HEK293 (cell line): ENCODE results near the gene ARL6IP5.
A peak's percentile ranks its signal among the peaks of the same experiment; 100 is the strongest.

ENCODE experiments used
- OSR2 ChIP-seq: fragments of 450-650 bp; formaldehyde crosslinking; IDR thresholded peaks from 2 replicates; pipeline ENCODE4 v1.5.1; 2016; ENCODE audit warnings: missing biosample characterization, missing genetic modification characterization
- REPIN1 ChIP-seq: fragments of 450-650 bp; formaldehyde crosslinking; IDR thresholded peaks from 2 replicates; pipeline ENCODE4 v1.5.1; 2017; ENCODE audit warnings: missing biosample characterization, missing genetic modification characterization, low read depth
- ZBTB20 ChIP-seq: fragments of 450-650 bp; formaldehyde crosslinking; IDR thresholded peaks from 2 replicates; pipeline ENCODE4 v1.5.1; 2016; ENCODE audit warnings: missing biosample characterization, missing genetic modification characterization
- ZBTB48 ChIP-seq: fragments of 450-650 bp; formaldehyde crosslinking; IDR thresholded peaks from 2 replicates; pipeline ENCODE4 v1.5.1; 2016; ENCODE audit warnings: missing biosample characterization, missing genetic modification characterization
- ZFHX2 ChIP-seq: fragments of 450-650 bp; formaldehyde crosslinking; conservative IDR thresholded peaks from 2 replicates; pipeline ENCODE4 v1.5.1; 2016; ENCODE audit warnings: missing biosample characterization, missing genetic modification characterization
- ZIC2 ChIP-seq: fragments of 450-650 bp; formaldehyde crosslinking; IDR thresholded peaks from 2 replicates; pipeline ENCODE4 v1.5.1; 2016; ENCODE audit warnings: missing biosample characterization, missing genetic modification characterization
- ZNF10 ChIP-seq: fragments of 450-650 bp; formaldehyde crosslinking; IDR thresholded peaks from 2 replicates; pipeline ENCODE4 v1.5.1; 2017; ENCODE audit warnings: missing biosample characterization, missing genetic modification characterization
- ZNF138 ChIP-seq: fragments of 450-650 bp; formaldehyde crosslinking; IDR thresholded peaks from 2 replicates; pipeline ENCODE4 v1.5.1; 2016; ENCODE audit warnings: missing biosample characterization, missing genetic modification characterization, borderline replicate concordance
- ZNF394 ChIP-seq: fragments of 450-650 bp; formaldehyde crosslinking; IDR thresholded peaks from 2 replicates; pipeline ENCODE4 v1.5.1; 2016; ENCODE audit warnings: missing biosample characterization, missing genetic modification characterization, mild to moderate bottlenecking, moderate library complexity, borderline replicate concordance
- ZNF560 ChIP-seq: fragments of 450-650 bp; formaldehyde crosslinking; IDR thresholded peaks from 2 replicates; pipeline ENCODE4 v1.5.1; 2017; ENCODE audit warnings: missing biosample characterization, missing genetic modification characterization, borderline replicate concordance
- ZNF626 ChIP-seq: fragments of 450-650 bp; sonication (Bioruptor Pico); formaldehyde crosslinking; IDR thresholded peaks from 2 replicates; pipeline ENCODE4 v1.5.1; 2018; ENCODE audit warnings: missing biosample characterization, missing genetic modification characterization, inconsistent platforms
- ZNF629 ChIP-seq: fragments of 450-650 bp; formaldehyde crosslinking; IDR thresholded peaks from 2 replicates; pipeline ENCODE4 v1.5.1; 2017; ENCODE audit warnings: missing biosample characterization, missing genetic modification characterization
- ZNF843 ChIP-seq: fragments of 450-650 bp; formaldehyde crosslinking; IDR thresholded peaks from 2 replicates; pipeline ENCODE4 v1.5.1; 2016; ENCODE audit warnings: missing biosample characterization, missing genetic modification characterization
- ZSCAN30 ChIP-seq: fragments of 450-650 bp; IDR thresholded peaks from 2 replicates; pipeline ENCODE4 v1.5.1; 2018; ENCODE audit warnings: missing biosample characterization, mild to moderate bottlenecking, missing genetic modification characterization, moderate library complexity
- TF ChIP-seq, protein P1 (sequence below): fragments of 450-650 bp; formaldehyde crosslinking; IDR thresholded peaks from 2 replicates; pipeline ENCODE4 v1.5.1; 2016; ENCODE audit warnings: missing biosample characterization, missing genetic modification characterization
- TF ChIP-seq, protein P2 (sequence below): fragments of 450-650 bp; formaldehyde crosslinking; IDR thresholded peaks from 2 replicates; pipeline ENCODE4 v1.5.1; 2016; ENCODE audit warnings: missing biosample characterization, missing genetic modification characterization
- TF ChIP-seq, protein P3 (sequence below): fragments of 450-650 bp; formaldehyde crosslinking; IDR thresholded peaks from 2 replicates; pipeline ENCODE4 v1.5.1; 2016; ENCODE audit warnings: missing biosample characterization, missing genetic modification characterization, borderline replicate concordance
- TF ChIP-seq, protein P4 (sequence below): fragments of 450-650 bp; formaldehyde crosslinking; IDR thresholded peaks from 2 replicates; pipeline ENCODE4 v1.5.1; 2016; ENCODE audit warnings: missing biosample characterization, missing genetic modification characterization
- TF ChIP-seq, protein P5 (sequence below): fragments of 450-650 bp; formaldehyde crosslinking; IDR thresholded peaks from 2 replicates; pipeline ENCODE4 v1.5.0; 2017; ENCODE audit warnings: missing biosample characterization, missing genetic modification characterization, borderline replicate concordance
- TF ChIP-seq, protein P6 (sequence below): fragments of 450-650 bp; formaldehyde crosslinking; IDR thresholded peaks from 2 replicates; pipeline ENCODE4 v1.5.1; 2016; ENCODE audit warnings: missing biosample characterization, missing genetic modification characterization
- TF ChIP-seq, protein P7 (sequence below): fragments of 450-650 bp; formaldehyde crosslinking; IDR thresholded peaks from 2 replicates; pipeline ENCODE4 v1.5.1; 2016; ENCODE audit warnings: missing biosample characterization, missing genetic modification characterization
- TF ChIP-seq, protein P8 (sequence below): fragments of 450-650 bp; formaldehyde crosslinking; IDR thresholded peaks from 2 replicates; pipeline ENCODE4 v1.5.1; 2016; ENCODE audit warnings: missing biosample characterization, missing genetic modification characterization

The ARL6IP5 gene

DNA sequence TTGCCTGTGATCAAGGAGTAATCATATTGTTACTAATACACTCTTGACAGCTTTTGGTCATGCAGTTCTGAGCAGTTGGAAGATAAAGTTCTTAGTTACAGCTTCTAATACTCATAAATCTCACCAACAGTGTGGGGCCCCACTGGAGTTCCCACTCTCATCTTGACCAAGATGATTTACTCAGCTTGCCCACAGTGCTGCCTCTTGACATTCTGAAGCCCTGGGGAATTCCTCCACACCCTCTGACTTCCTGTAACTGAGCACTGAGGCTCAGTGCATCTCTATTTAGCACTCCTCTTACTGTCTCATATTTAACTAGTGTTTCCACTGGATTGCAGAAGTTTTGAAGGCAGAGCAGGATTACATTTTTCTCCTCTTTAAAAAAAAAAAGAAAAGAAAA lies 1.9 kb upstream of the ARL6IP5 start (continued):
- TF ChIP-seq ZNF10 (tag by site-specific recombination) (no peak), ZNF626 (tag by site-specific recombination) (no peak), ZNF629 (tag by site-specific recombination) (peak; percentile 51), ZBTB20 (tag by site-specific recombination) (peak; percentile 44; the same call in 1 of the 2 replicates), ZNF138 (no peak), ZSCAN30 (no peak), OSR2 (peak; percentile 40), ZBTB48 (tag by site-specific recombination) (no peak), ZIC2 (tag by site-specific recombination) (peak; percentile 83), REPIN1 (no peak), ZFHX2 (no peak), ZNF843 (tag by site-specific recombination) (0 out of 2 replicates have a peak, but pooled peaks have one; percentile 30), ZNF560 (no peak), ZNF394 (tag by site-specific recombination) (no peak)
- TF ChIP-seq, protein P1, sequence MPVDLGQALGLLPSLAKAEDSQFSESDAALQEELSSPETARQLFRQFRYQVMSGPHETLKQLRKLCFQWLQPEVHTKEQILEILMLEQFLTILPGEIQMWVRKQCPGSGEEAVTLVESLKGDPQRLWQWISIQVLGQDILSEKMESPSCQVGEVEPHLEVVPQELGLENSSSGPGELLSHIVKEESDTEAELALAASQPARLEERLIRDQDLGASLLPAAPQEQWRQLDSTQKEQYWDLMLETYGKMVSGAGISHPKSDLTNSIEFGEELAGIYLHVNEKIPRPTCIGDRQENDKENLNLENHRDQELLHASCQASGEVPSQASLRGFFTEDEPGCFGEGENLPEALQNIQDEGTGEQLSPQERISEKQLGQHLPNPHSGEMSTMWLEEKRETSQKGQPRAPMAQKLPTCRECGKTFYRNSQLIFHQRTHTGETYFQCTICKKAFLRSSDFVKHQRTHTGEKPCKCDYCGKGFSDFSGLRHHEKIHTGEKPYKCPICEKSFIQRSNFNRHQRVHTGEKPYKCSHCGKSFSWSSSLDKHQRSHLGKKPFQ, result peak; percentile 79
- TF ChIP-seq, protein P2, sequence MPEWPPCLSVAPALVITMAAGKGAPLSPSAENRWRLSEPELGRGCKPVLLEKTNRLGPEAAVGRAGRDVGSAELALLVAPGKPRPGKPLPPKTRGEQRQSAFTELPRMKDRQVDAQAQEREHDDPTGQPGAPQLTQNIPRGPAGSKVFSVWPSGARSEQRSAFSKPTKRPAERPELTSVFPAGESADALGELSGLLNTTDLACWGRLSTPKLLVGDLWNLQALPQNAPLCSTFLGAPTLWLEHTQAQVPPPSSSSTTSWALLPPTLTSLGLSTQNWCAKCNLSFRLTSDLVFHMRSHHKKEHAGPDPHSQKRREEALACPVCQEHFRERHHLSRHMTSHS (tag by site-specific recombination), result 0 out of 2 replicates have a peak, but pooled peaks have one; percentile 26
- TF ChIP-seq, protein P3, sequence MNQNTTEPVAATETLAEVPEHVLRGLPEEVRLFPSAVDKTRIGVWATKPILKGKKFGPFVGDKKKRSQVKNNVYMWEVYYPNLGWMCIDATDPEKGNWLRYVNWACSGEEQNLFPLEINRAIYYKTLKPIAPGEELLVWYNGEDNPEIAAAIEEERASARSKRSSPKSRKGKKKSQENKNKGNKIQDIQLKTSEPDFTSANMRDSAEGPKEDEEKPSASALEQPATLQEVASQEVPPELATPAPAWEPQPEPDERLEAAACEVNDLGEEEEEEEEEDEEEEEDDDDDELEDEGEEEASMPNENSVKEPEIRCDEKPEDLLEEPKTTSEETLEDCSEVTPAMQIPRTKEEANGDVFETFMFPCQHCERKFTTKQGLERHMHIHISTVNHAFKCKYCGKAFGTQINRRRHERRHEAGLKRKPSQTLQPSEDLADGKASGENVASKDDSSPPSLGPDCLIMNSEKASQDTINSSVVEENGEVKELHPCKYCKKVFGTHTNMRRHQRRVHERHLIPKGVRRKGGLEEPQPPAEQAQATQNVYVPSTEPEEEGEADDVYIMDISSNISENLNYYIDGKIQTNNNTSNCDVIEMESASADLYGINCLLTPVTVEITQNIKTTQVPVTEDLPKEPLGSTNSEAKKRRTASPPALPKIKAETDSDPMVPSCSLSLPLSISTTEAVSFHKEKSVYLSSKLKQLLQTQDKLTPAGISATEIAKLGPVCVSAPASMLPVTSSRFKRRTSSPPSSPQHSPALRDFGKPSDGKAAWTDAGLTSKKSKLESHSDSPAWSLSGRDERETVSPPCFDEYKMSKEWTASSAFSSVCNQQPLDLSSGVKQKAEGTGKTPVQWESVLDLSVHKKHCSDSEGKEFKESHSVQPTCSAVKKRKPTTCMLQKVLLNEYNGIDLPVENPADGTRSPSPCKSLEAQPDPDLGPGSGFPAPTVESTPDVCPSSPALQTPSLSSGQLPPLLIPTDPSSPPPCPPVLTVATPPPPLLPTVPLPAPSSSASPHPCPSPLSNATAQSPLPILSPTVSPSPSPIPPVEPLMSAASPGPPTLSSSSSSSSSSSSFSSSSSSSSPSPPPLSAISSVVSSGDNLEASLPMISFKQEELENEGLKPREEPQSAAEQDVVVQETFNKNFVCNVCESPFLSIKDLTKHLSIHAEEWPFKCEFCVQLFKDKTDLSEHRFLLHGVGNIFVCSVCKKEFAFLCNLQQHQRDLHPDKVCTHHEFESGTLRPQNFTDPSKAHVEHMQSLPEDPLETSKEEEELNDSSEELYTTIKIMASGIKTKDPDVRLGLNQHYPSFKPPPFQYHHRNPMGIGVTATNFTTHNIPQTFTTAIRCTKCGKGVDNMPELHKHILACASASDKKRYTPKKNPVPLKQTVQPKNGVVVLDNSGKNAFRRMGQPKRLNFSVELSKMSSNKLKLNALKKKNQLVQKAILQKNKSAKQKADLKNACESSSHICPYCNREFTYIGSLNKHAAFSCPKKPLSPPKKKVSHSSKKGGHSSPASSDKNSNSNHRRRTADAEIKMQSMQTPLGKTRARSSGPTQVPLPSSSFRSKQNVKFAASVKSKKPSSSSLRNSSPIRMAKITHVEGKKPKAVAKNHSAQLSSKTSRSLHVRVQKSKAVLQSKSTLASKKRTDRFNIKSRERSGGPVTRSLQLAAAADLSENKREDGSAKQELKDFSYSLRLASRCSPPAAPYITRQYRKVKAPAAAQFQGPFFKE, result no peak
- TF ChIP-seq, protein P4, sequence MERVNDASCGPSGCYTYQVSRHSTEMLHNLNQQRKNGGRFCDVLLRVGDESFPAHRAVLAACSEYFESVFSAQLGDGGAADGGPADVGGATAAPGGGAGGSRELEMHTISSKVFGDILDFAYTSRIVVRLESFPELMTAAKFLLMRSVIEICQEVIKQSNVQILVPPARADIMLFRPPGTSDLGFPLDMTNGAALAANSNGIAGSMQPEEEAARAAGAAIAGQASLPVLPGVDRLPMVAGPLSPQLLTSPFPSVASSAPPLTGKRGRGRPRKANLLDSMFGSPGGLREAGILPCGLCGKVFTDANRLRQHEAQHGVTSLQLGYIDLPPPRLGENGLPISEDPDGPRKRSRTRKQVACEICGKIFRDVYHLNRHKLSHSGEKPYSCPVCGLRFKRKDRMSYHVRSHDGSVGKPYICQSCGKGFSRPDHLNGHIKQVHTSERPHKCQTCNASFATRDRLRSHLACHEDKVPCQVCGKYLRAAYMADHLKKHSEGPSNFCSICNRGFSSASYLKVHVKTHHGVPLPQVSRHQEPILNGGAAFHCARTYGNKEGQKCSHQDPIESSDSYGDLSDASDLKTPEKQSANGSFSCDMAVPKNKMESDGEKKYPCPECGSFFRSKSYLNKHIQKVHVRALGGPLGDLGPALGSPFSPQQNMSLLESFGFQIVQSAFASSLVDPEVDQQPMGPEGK (tag by site-specific recombination), result peak; percentile 28; the same call in 1 of the 2 replicates
- TF ChIP-seq, protein P5, sequence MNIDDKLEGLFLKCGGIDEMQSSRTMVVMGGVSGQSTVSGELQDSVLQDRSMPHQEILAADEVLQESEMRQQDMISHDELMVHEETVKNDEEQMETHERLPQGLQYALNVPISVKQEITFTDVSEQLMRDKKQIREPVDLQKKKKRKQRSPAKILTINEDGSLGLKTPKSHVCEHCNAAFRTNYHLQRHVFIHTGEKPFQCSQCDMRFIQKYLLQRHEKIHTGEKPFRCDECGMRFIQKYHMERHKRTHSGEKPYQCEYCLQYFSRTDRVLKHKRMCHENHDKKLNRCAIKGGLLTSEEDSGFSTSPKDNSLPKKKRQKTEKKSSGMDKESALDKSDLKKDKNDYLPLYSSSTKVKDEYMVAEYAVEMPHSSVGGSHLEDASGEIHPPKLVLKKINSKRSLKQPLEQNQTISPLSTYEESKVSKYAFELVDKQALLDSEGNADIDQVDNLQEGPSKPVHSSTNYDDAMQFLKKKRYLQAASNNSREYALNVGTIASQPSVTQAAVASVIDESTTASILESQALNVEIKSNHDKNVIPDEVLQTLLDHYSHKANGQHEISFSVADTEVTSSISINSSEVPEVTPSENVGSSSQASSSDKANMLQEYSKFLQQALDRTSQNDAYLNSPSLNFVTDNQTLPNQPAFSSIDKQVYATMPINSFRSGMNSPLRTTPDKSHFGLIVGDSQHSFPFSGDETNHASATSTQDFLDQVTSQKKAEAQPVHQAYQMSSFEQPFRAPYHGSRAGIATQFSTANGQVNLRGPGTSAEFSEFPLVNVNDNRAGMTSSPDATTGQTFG (tag by site-specific recombination), result no peak
- TF ChIP-seq, protein P6, sequence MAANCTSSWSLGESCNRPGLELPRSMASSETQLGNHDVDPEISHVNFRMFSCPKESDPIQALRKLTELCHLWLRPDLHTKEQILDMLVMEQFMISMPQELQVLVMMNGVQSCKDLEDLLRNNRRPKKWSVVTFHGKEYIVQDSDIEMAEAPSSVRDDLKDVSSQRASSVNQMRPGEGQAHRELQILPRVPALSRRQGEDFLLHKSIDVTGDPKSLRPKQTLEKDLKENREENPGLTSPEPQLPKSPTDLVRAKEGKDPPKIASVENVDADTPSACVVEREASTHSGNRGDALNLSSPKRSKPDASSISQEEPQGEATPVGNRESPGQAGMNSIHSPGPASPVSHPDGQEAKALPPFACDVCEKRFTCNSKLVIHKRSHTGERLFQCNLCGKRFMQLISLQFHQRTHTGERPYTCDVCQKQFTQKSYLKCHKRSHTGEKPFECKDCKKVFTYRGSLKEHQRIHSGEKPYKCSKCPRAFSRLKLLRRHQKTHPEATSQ (tag by site-specific recombination), result no peak
- TF ChIP-seq, protein P7, sequence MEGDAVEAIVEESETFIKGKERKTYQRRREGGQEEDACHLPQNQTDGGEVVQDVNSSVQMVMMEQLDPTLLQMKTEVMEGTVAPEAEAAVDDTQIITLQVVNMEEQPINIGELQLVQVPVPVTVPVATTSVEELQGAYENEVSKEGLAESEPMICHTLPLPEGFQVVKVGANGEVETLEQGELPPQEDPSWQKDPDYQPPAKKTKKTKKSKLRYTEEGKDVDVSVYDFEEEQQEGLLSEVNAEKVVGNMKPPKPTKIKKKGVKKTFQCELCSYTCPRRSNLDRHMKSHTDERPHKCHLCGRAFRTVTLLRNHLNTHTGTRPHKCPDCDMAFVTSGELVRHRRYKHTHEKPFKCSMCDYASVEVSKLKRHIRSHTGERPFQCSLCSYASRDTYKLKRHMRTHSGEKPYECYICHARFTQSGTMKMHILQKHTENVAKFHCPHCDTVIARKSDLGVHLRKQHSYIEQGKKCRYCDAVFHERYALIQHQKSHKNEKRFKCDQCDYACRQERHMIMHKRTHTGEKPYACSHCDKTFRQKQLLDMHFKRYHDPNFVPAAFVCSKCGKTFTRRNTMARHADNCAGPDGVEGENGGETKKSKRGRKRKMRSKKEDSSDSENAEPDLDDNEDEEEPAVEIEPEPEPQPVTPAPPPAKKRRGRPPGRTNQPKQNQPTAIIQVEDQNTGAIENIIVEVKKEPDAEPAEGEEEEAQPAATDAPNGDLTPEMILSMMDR (tag by site-specific recombination), result no peak
- TF ChIP-seq, protein P8, sequence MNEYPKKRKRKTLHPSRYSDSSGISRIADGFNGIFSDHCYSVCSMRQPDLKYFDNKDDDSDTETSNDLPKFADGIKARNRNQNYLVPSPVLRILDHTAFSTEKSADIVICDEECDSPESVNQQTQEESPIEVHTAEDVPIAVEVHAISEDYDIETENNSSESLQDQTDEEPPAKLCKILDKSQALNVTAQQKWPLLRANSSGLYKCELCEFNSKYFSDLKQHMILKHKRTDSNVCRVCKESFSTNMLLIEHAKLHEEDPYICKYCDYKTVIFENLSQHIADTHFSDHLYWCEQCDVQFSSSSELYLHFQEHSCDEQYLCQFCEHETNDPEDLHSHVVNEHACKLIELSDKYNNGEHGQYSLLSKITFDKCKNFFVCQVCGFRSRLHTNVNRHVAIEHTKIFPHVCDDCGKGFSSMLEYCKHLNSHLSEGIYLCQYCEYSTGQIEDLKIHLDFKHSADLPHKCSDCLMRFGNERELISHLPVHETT (tag by site-specific recombination), result 0 out of 2 replicates have a peak, but pooled peaks have one; percentile 21
